A549 (cell line): Measurements from ENCODE around the gene SEMA6C. TPM values are rescaled to one million over a fixed set of nuclear protein-coding genes. Genes with fewer than 3 reads are reported as not detected.

ENCODE experiments used
- ATAC-seq, 2 experiments: fragments of 200-7000 bp in 1 of 2; fragments of >200 bp in 1 of 2; cut with Nextera tagmentation in 1 of 2; cut with Tn5 transposase in 1 of 2; 3 replicates each; pipeline versions ENCODE4 v1.8.0 to v1.9.1; 2018 to 2020; ENCODE audit warnings: mild to moderate bottlenecking in 1 of 2, moderate library complexity in 1 of 2
- CTCF ChIA-PET: fragments of 300-600 bp; sonication (Branson Sonifier 250); formaldehyde crosslinking; extraction: SDS; loops from one replicate; lab custom pipeline; 2021; ENCODE audit warnings: antibody characterized with exemption, inconsistent platforms; lab: Yijun Ruan, JAX
- POLR2A ChIA-PET: fragments of 350-600 bp; formaldehyde crosslinking; extraction: SDS; loops from one replicate; lab custom pipeline; 2021; ENCODE audit warnings: antibody characterized with exemption, inconsistent platforms; lab: Yijun Ruan, JAX
- DNase-seq, 2 experiments: peaks; one replicate each; pipeline versions ENCODE4 v3.0.0 to v3.0.0-alpha.2; 2011 to 2016; ENCODE audit warnings: low read depth in 1 of 2, low spot score in 1 of 2
- FAIRE-seq: peaks from 2 replicates; lab custom pipeline; 2011; peaks lifted over from hg19 to GRCh38; lab: Jason Lieb, UNC
- H3K27ac ChIP-seq, 2 experiments: fragments of >200 bp; sonication (Bioruptor Twin); formaldehyde crosslinking; 3 replicates each; pipeline ENCODE4 v1.5.1; 2016 to 2017
- H3K4me1 ChIP-seq: fragments of >200 bp; sonication (Bioruptor Twin); formaldehyde crosslinking; 3 replicates; pipeline ENCODE4 v1.6.1; 2016
- H3K4me2 ChIP-seq: fragments of >200 bp; sonication (Bioruptor Twin); formaldehyde crosslinking; 3 replicates; pipeline ENCODE4 v1.6.1; 2016
- H3K4me3 ChIP-seq: fragments of >200 bp; sonication (Bioruptor Twin); formaldehyde crosslinking; 3 replicates; pipeline ENCODE4 v1.5.1; 2016
- H3K9me3 ChIP-seq: fragments of >200 bp; sonication (Bioruptor Twin); formaldehyde crosslinking; 3 replicates; pipeline ENCODE4 v1.6.1; 2016
- CBX8 ChIP-seq: fragments of 200-600 bp; sonication (generic); IDR thresholded peaks from 2 replicates; pipeline ENCODE4 v1.6.1; 2016
- CHD4 ChIP-seq: fragments of 200-600 bp; sonication (generic); IDR thresholded peaks from 2 replicates; pipeline ENCODE4 v1.6.1; 2016; ENCODE audit warnings: antibody characterized with exemption, mild to moderate bottlenecking, borderline replicate concordance
- EHF ChIP-seq: fragments of 250-450 bp; sonication (Bioruptor Pico); IDR thresholded peaks from 2 replicates; pipeline ENCODE4 v1.5.0; 2020; ENCODE audit warnings: mild to moderate bottlenecking
- FOSL2 ChIP-seq, 2 experiments: fragments of 450-650 bp in 1 of 2; fragments of >200 bp in 1 of 2; sonication (Bioruptor Twin) in 1 of 2; formaldehyde crosslinking; IDR thresholded peaks; 2 replicates each; pipeline versions ENCODE4 v1.5.0 to v1.6.1; 2016 to 2020; ENCODE audit warnings: mild to moderate bottlenecking in 1 of 2, moderate library complexity in 1 of 2
- HDAC2 ChIP-seq: fragments of 200-600 bp; sonication (generic); IDR thresholded peaks from 2 replicates; pipeline ENCODE4 v1.6.1; 2016
- HMGXB4 ChIP-seq: fragments of 250-450 bp; sonication (Bioruptor Pico); IDR thresholded peaks from 2 replicates; pipeline ENCODE4 v1.5.0; 2021; ENCODE audit warnings: mild to moderate bottlenecking, moderate library complexity, borderline replicate concordance
- KDM1A ChIP-seq: fragments of 200-600 bp; sonication (generic); IDR thresholded peaks from 2 replicates; pipeline ENCODE4 v1.6.1; 2016; ENCODE audit warnings: low read depth, mild to moderate bottlenecking
- MAX ChIP-seq: IDR thresholded peaks from 2 replicates; pipeline ENCODE4 v1.6.1; 2012
- PBX3 ChIP-seq: IDR thresholded peaks from 2 replicates; pipeline ENCODE4 v1.6.1; 2012
- PHF8 ChIP-seq: fragments of 200-600 bp; sonication (generic); IDR thresholded peaks from 2 replicates; pipeline ENCODE4 v1.6.1; 2016; ENCODE audit warnings: low read depth, mild to moderate bottlenecking, antibody characterized with exemption, moderate library complexity, borderline replicate concordance
- POLR2AphosphoS2 ChIP-seq: conservative IDR thresholded peaks from 2 replicates; pipeline ENCODE4 v1.6.1; 2012; ENCODE audit warnings: low read length, improper control_type of control experiment, inconsistent platforms
- RAD21 ChIP-seq, 2 experiments: fragments of >200 bp in 1 of 2; sonication (Bioruptor Twin) in 1 of 2; formaldehyde crosslinking in 1 of 2; IDR thresholded peaks in 1 of 2; conservative IDR thresholded peaks in 1 of 2; 2 replicates in 1 of 2; 3 replicates in 1 of 2; pipeline ENCODE4 v1.6.1; 2012 to 2018; ENCODE audit warnings: inconsistent platforms in 1 of 2
- RCOR1 ChIP-seq: fragments of 150-350 bp; IDR thresholded peaks from 2 replicates; pipeline ENCODE4 v1.6.1; 2014; ENCODE audit warnings: antibody characterized with exemption, low read length, low read depth
- RNF2 ChIP-seq: fragments of 200-600 bp; sonication (generic); IDR thresholded peaks from 2 replicates; pipeline ENCODE4 v1.6.1; 2016; ENCODE audit warnings: low read depth, mild to moderate bottlenecking, antibody characterized with exemption, moderate library complexity, borderline replicate concordance
- SMC3 ChIP-seq: fragments of >200 bp; sonication (Bioruptor Twin); formaldehyde crosslinking; IDR thresholded peaks from 3 replicates; pipeline ENCODE4 v1.6.1; 2018; ENCODE audit warnings: inconsistent platforms
- TP53 ChIP-seq: fragments of 250-450 bp; sonication (Bioruptor Pico); IDR thresholded peaks from 2 replicates; pipeline ENCODE4 v1.5.0; 2021; ENCODE audit warnings: mild to moderate bottlenecking, moderate library complexity
- ZNF302 ChIP-seq: fragments of 250-450 bp; sonication (Bioruptor Pico); IDR thresholded peaks from 2 replicates; pipeline ENCODE4 v1.9.0; 2021; ENCODE audit warnings: inconsistent platforms, mild to moderate bottlenecking, moderate library complexity
- ZSCAN20 ChIP-seq: fragments of 250-450 bp; sonication (Bioruptor Pico); IDR thresholded peaks from 2 replicates; pipeline ENCODE4 v1.8.0; 2022; ENCODE audit warnings: mild to moderate bottlenecking, moderate library complexity
- WGBS: methylation state at CpG from one replicate; pipeline ENCODE4 v1.1.6; 2017; ENCODE audit errors: missing lambda C conversion rate; 5-methylcytosine and 5-hydroxymethylcytosine counted together
- polyA plus RNA-seq, 4 experiments: library from polyadenylated mRNA; depleted of rRNA in 3 of 4; stranded (reverse); fragments of >200 nt; fragmentation: RNase III in 1 of 4; extraction: RNeasy Plus Mini Kit Qiagen cat#74134 plus additional on column Dnase treatment in 1 of 4; gene quantifications; 2 replicates in 3 of 4; 3 replicates in 1 of 4; pipeline ENCODE4 v1.2.3, GENCODE V29; 2011 to 2017
- TF ChIP-seq, protein P1 (sequence below): fragments of >200 bp; sonication (Bioruptor Twin); formaldehyde crosslinking; IDR thresholded peaks from 3 replicates; pipeline ENCODE4 v1.6.1; 2016
- TF ChIP-seq, protein P2 (sequence below): fragments of 200-600 bp; sonication (generic); IDR thresholded peaks from 2 replicates; pipeline ENCODE4 v1.6.1; 2016; ENCODE audit warnings: antibody characterized with exemption, mild to moderate bottlenecking, moderate library complexity
- TF ChIP-seq, protein P3 (sequence below): fragments of >200 bp; sonication (Bioruptor Twin); formaldehyde crosslinking; IDR thresholded peaks from 3 replicates; pipeline ENCODE4 v1.5.1; 2016

SEMA6C gene
- polyA plus RNA-seq, 2 of the 4 experiments (the other 2 are of a cell fraction): 1.3 to 1.6 TPM

DNA sequence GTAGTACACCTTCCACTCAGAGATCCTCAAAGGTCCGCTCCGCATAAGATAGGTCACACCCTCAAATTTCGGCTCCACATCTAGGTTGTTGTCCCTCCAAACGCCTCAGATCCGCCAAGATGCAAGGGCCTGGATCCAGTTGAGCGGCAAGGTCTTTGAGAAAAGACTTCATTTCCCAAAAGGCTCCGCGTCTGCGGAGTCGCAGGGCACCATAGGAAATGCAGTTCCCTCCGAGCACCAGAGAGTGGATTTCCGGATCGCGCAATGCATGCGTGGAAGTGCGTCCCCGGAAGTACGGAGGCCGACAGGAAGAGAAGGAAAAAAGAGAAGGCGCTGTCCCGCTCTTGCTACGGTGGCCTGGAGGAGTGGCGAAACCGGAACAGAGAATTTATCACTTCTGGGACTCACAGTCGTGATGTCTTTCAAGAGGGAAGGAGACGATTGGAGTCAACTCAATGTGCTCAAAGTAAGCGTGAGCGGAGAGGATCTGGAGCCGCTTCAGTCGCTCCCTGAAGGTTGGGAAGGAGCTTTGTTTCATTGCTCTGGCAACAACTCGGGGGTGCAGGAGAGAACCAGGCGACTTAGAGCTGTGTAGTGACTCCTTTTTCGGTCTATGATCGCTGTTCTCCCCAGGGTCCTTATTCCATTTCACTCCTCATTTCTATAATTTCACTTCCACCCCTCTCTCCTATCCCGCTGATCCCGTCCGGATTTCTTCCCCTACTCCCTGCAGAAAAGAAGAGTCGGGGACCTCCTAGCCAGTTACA, 19.5 kb upstream of the SEMA6C start, which contains the start of the genes LYSMD1 and SCNM1 (continued):
- no peak for TF ChIP-seq RAD21 (conservative IDR thresholded peaks at IDR 0.05 in 1 of 2, IDR thresholded peaks at IDR 0.05 in 1 of 2)
- TF ChIP-seq MAX: peak; percentile 90

GRCh38 chr1:151165281-151165737, 18.9 kb upstream of the SEMA6C start:
- peak; percentile 12 to 57; a peak in 5 of 6 replicates for ATAC-seq
- Histone ChIP-seq H3K9me3 (no peaks in the 10 kb centered on the region), H3K4me3 (peak overlapping the region; percentile 75), H3K4me1 (peaks cover 14% of the 10 kb centered on the region; the same call in 2 of the 3 replicates), H3K4me2 (peak overlapping the region; percentile 98), H3K27ac (peak overlapping the region; percentile 86 to 91)
- TF ChIP-seq PHF8: peak; percentile 93
- no peak for TF ChIP-seq ZSCAN20 (CRISPR knock-in tag)
- TF ChIP-seq HDAC2: no peak
- TF ChIP-seq, protein P1, sequence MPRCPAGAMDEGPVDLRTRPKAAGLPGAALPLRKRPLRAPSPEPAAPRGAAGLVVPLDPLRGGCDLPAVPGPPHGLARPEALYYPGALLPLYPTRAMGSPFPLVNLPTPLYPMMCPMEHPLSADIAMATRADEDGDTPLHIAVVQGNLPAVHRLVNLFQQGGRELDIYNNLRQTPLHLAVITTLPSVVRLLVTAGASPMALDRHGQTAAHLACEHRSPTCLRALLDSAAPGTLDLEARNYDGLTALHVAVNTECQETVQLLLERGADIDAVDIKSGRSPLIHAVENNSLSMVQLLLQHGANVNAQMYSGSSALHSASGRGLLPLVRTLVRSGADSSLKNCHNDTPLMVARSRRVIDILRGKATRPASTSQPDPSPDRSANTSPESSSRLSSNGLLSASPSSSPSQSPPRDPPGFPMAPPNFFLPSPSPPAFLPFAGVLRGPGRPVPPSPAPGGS: no peak
- CTCF ChIA-PET: interaction anchor here (0.7 to 3.1 kb wide), 4 partner anchors 9 to 141 kb away, joined by 3 to 10 read pairs (median 4); partner anchors contain the start of gene TNFAIP8L2
- no peak for FAIRE-seq
- WGBS: 6% methylated on average over 15 of the region's 15 CpGs
- POLR2A ChIA-PET: interaction anchor here (2.1 kb wide), 1 partner anchor 24 kb away, joined by 12 read pairs; the partner anchor contains the start of gene VPS72
- peak; percentile 18 to 44 for DNase-seq

GRCh38 chr1:151164732-151165280, 18.4 kb upstream of the SEMA6C start:
- FAIRE-seq (no peak), ATAC-seq (peak in 1 of 2 experiments; percentile 14; a peak in 1 of 6 replicates), DNase-seq (no peak)
- ChIA-PET POLR2A (interaction anchor here (2.1 kb wide), 1 partner anchor 25 kb away, joined by 12 read pairs; the partner anchor contains the start of gene VPS72), CTCF (interaction anchor here (0.5 to 3.1 kb wide), 5 partner anchors 8 to 270 kb away, joined by 3 to 10 read pairs (median 4); partner anchors contain the start of gene TNFAIP8L2)
- WGBS: 61% methylated on average over 11 of the region's 11 CpGs
- Histone ChIP-seq H3K4me1 (peaks cover 14% of the 10 kb centered on the region; the same call in 2 of the 3 replicates), H3K4me3 (peak overlapping the region; percentile 75), H3K27ac (peak overlapping the region; percentile 86 to 91), H3K9me3 (no peaks in the 10 kb centered on the region), H3K4me2 (peak overlapping the region; percentile 98)
- no peak for TF ChIP-seq CHD4
- TF ChIP-seq, protein P2, sequence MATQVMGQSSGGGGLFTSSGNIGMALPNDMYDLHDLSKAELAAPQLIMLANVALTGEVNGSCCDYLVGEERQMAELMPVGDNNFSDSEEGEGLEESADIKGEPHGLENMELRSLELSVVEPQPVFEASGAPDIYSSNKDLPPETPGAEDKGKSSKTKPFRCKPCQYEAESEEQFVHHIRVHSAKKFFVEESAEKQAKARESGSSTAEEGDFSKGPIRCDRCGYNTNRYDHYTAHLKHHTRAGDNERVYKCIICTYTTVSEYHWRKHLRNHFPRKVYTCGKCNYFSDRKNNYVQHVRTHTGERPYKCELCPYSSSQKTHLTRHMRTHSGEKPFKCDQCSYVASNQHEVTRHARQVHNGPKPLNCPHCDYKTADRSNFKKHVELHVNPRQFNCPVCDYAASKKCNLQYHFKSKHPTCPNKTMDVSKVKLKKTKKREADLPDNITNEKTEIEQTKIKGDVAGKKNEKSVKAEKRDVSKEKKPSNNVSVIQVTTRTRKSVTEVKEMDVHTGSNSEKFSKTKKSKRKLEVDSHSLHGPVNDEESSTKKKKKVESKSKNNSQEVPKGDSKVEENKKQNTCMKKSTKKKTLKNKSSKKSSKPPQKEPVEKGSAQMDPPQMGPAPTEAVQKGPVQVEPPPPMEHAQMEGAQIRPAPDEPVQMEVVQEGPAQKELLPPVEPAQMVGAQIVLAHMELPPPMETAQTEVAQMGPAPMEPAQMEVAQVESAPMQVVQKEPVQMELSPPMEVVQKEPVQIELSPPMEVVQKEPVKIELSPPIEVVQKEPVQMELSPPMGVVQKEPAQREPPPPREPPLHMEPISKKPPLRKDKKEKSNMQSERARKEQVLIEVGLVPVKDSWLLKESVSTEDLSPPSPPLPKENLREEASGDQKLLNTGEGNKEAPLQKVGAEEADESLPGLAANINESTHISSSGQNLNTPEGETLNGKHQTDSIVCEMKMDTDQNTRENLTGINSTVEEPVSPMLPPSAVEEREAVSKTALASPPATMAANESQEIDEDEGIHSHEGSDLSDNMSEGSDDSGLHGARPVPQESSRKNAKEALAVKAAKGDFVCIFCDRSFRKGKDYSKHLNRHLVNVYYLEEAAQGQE: no peak
- no peak for TF ChIP-seq ZNF302
- TF ChIP-seq EHF (CRISPR knock-in tag): no peak
- TF ChIP-seq POLR2AphosphoS2: no peak
- no peak for TF ChIP-seq PHF8
- TF ChIP-seq KDM1A: no peak
- no peak for TF ChIP-seq TP53 (CRISPR knock-in tag)
- no peak for TF ChIP-seq SMC3
- TF ChIP-seq, protein P3, sequence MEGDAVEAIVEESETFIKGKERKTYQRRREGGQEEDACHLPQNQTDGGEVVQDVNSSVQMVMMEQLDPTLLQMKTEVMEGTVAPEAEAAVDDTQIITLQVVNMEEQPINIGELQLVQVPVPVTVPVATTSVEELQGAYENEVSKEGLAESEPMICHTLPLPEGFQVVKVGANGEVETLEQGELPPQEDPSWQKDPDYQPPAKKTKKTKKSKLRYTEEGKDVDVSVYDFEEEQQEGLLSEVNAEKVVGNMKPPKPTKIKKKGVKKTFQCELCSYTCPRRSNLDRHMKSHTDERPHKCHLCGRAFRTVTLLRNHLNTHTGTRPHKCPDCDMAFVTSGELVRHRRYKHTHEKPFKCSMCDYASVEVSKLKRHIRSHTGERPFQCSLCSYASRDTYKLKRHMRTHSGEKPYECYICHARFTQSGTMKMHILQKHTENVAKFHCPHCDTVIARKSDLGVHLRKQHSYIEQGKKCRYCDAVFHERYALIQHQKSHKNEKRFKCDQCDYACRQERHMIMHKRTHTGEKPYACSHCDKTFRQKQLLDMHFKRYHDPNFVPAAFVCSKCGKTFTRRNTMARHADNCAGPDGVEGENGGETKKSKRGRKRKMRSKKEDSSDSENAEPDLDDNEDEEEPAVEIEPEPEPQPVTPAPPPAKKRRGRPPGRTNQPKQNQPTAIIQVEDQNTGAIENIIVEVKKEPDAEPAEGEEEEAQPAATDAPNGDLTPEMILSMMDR: no peak
- TF ChIP-seq RCOR1: no peak
- no peak for TF ChIP-seq CBX8
- TF ChIP-seq PBX3: no peak
- TF ChIP-seq FOSL2 (IDR thresholded peaks at IDR 0.05): no peak
- no peak for TF ChIP-seq FOSL2 (CRISPR knock-in tag; IDR thresholded peaks at IDR 0.05)
- TF ChIP-seq RNF2: no peak
- no peak for TF ChIP-seq HMGXB4 (CRISPR knock-in tag)
